Hepatocyte (in vitro differentiated cells): ENCODE results near the gene KCTD11. TPM values are rescaled to one million over a fixed set of nuclear protein-coding genes. Genes with fewer than 3 reads are reported as not detected.
A peak's percentile ranks its signal among the peaks of the same experiment; 100 is the strongest.

Experiments used
- DNase-seq: peaks from one replicate; pipeline ENCODE4 v3.0.0-alpha.2; 2016; ENCODE audit warnings: low spot score
- H2AFZ ChIP-seq: fragments of 200-600 bp; sonication (generic); 2 replicates; pipeline ENCODE4 v1.6.0; 2016; ENCODE audit warnings: antibody characterized with exemption, mild to moderate bottlenecking
- H3K27ac ChIP-seq: fragments of 200-600 bp; sonication (generic); 2 replicates; pipeline ENCODE4 v1.5.1; 2016; ENCODE audit warnings: mild to moderate bottlenecking
- H3K27me3 ChIP-seq: fragments of 200-600 bp; sonication (generic); 2 replicates; pipeline ENCODE4 v1.6.1; 2016
- H3K36me3 ChIP-seq: fragments of 200-600 bp; sonication (generic); replicated peaks from 2 replicates; pipeline ENCODE4 v1.5.1; 2016; ENCODE audit warnings: low read depth; ENCODE audit not compliant: insufficient read depth
- H3K4me1 ChIP-seq: fragments of 200-600 bp; sonication (generic); 2 replicates; pipeline ENCODE4 v1.5.1; 2016; ENCODE audit warnings: mild to moderate bottlenecking, moderate library complexity; ENCODE audit not compliant: insufficient read depth
- H3K4me2 ChIP-seq: fragments of 200-600 bp; sonication (generic); 2 replicates; pipeline ENCODE4 v1.6.0; 2016
- H3K4me3 ChIP-seq: fragments of 200-600 bp; sonication (generic); 2 replicates; pipeline ENCODE4 v1.5.1; 2016; ENCODE audit warnings: mild to moderate bottlenecking
- H3K79me2 ChIP-seq: fragments of 200-600 bp; sonication (generic); 2 replicates; pipeline ENCODE4 v1.6.0; 2017; ENCODE audit warnings: mild to moderate bottlenecking
- H3K9me2 ChIP-seq: fragments of 200-600 bp; sonication (generic); replicated peaks from 2 replicates; pipeline ENCODE4 v1.6.0; 2017; ENCODE audit warnings: mild to moderate bottlenecking; ENCODE audit not compliant: insufficient read depth
- H3K9me3 ChIP-seq: fragments of 200-600 bp; sonication (generic); 2 replicates; pipeline ENCODE4 v1.5.1; 2016; ENCODE audit warnings: low read depth, mild to moderate bottlenecking
- H4K20me1 ChIP-seq: fragments of 200-600 bp; sonication (generic); 2 replicates; pipeline ENCODE4 v1.6.0; 2016; ENCODE audit warnings: mild to moderate bottlenecking; ENCODE audit not compliant: insufficient read depth, poor library complexity, severe bottlenecking
- CTCF ChIP-seq: fragments of 200-600 bp; sonication (generic); IDR thresholded peaks from 2 replicates; pipeline ENCODE4 v1.5.1; 2016; ENCODE audit warnings: antibody characterized with exemption, mild to moderate bottlenecking; ENCODE audit not compliant: poor library complexity
- EZH2 ChIP-seq: fragments of 200-600 bp; sonication (generic); IDR thresholded peaks from 2 replicates; pipeline ENCODE4 v1.6.1; 2016; ENCODE audit warnings: antibody characterized with exemption, mild to moderate bottlenecking, borderline replicate concordance
- EZH2phosphoT487 ChIP-seq: fragments of 200-600 bp; sonication (generic); IDR thresholded peaks from one replicate; pipeline ENCODE4 v1.6.1; 2018; ENCODE audit warnings: antibody characterized with exemption, mild to moderate bottlenecking, low read depth, moderate library complexity; ENCODE audit not compliant: unreplicated experiment, severe bottlenecking
- WGBS: methylation state at CpG from one replicate; pipeline ENCODE4 v1.1.6; 2016; ENCODE audit warnings: low lambda C conversion rate; ENCODE audit errors: missing lambda C conversion rate; 5-methylcytosine and 5-hydroxymethylcytosine counted together
- polyA plus RNA-seq: library from polyadenylated mRNA; unstranded; fragments of >200 nt; fragmentation: Nextera tagmentation; extraction: Ambion mirVana; gene quantifications from 2 replicates; pipeline ENCODE4 v1.2.1, GENCODE V29; 2016
- total RNA-seq: library from RNA; depleted of rRNA; stranded (reverse); fragments of >200 nt; gene quantifications from 2 replicates; pipeline ENCODE4 v1.2.3, GENCODE V29; 2014

Gene KCTD11
- total and polyA plus RNA-seq, 2 experiments from 2014 or later = 12.4 to 19.6 TPM

- H4K20me1 ChIP-seq = no peaks in the 10 kb centered on the region
- H3K27ac ChIP-seq = no peak overlapping the region
- no peak overlapping the region for H3K4me3 ChIP-seq
- no peak overlapping the region for H3K4me2 ChIP-seq
- 97% methylated on average over 22 of the region's 22 CpGs for WGBS
- no peaks in the 10 kb centered on the region for H3K9me2 ChIP-seq
- no peaks in the 10 kb centered on the region for H3K27me3 ChIP-seq
- TF ChIP-seq EZH2 (no peak), CTCF (no peak), EZH2phosphoT487 (no peak)
- H2AFZ ChIP-seq = no peak overlapping the region
- peaks cover 5% of the 10 kb centered on the region for H3K79me2 ChIP-seq
- no peak for DNase-seq
- H3K36me3 ChIP-seq = no peaks in the 10 kb centered on the region
- no peaks in the 10 kb centered on the region for H3K9me3 ChIP-seq
- H3K4me1 ChIP-seq = no peaks in the 10 kb centered on the region
These were observed 29.3 kb upstream of the KCTD11 start for GRCh38 chr17:7322520-7323194.

GRCh38 chr17:7323731-7324437, 28.1 kb upstream of the KCTD11 start:
- Histone ChIP-seq H3K27me3 (no peaks in the 10 kb centered on the region), H3K27ac (no peak overlapping the region), H2AFZ (no peak overlapping the region), H3K79me2 (peaks cover 17% of the 10 kb centered on the region), H3K4me2 (no peak overlapping the region), H3K36me3 (no peaks in the 10 kb centered on the region), H4K20me1 (no peaks in the 10 kb centered on the region), H3K9me3 (no peaks in the 10 kb centered on the region), H3K9me2 (no peaks in the 10 kb centered on the region), H3K4me1 (peaks cover 5% of the 10 kb centered on the region), H3K4me3 (no peak overlapping the region)
- WGBS = 75% methylated on average over 39 of the region's 39 CpGs
- DNase-seq = peak; percentile 49
- TF ChIP-seq EZH2phosphoT487 = no peak
- peak; percentile 61 for TF ChIP-seq CTCF

GRCh38 chr17:7324438-7324779, 27.6 kb upstream of the KCTD11 start:
- Histone ChIP-seq H3K36me3 (no peaks in the 10 kb centered on the region), H3K9me2 (no peaks in the 10 kb centered on the region), H3K4me3 (no peak overlapping the region), H3K4me1 (peaks cover 5% of the 10 kb centered on the region), H2AFZ (no peak overlapping the region), H3K27ac (no peak overlapping the region), H3K79me2 (peaks cover 17% of the 10 kb centered on the region), H3K27me3 (no peaks in the 10 kb centered on the region), H3K4me2 (no peak overlapping the region), H4K20me1 (no peaks in the 10 kb centered on the region), H3K9me3 (no peaks in the 10 kb centered on the region)
- DNase-seq = no peak
- WGBS = 89% methylated on average over 3 of the region's 3 CpGs
- no peak for TF ChIP-seq EZH2
- TF ChIP-seq CTCF = no peak
- TF ChIP-seq EZH2phosphoT487 = no peak
